ENCODE results near the gene GATA3.

GRCh38 chr10:8074881-8075280 lies 20.4 kb downstream of the GATA3 start:
- TF ChIP-seq EZH2 (IDR thresholded peaks at IDR 0.05; ENCODE audit: insufficient read depth, poor library complexity, severe bottlenecking) (no peak), EZH2phosphoT487 (IDR thresholded peaks at IDR 0.05; ENCODE audit: insufficient read depth, low read depth) (no peak)

Data from GM23248 (cell line).